Activated gamma-delta T cell treated with Interleukin-2 at 50 U/mL for 16 hours (primary cell): Measurements from ENCODE around the gene KPNB1.

Experiments used
- DNase-seq: peaks from one replicate; pipeline ENCODE4 v3.0.0-alpha.2; 2020

The KPNB1 gene

GRCh38 chr17:47698749-47699535 lies 49.2 kb downstream of the KPNB1 start:
- DNase-seq, result peak; percentile 84

DNA sequence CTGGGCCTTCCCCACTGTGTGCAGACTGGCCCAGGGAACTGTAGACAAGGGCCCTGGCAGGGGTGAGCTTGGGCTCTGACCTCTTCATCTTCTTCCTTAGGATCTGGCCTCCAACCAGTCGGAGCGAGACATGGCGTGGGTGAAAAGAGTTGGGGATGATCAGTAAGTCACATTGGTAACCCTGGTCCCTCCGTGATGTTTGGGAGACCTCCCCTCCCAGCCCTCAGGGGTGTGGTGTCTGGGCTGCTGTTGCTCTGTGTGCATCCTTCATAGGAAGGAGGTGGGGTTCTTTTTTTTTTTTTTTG lies 49.8 kb downstream of the KPNB1 start:
- no peak for DNase-seq

DNA sequence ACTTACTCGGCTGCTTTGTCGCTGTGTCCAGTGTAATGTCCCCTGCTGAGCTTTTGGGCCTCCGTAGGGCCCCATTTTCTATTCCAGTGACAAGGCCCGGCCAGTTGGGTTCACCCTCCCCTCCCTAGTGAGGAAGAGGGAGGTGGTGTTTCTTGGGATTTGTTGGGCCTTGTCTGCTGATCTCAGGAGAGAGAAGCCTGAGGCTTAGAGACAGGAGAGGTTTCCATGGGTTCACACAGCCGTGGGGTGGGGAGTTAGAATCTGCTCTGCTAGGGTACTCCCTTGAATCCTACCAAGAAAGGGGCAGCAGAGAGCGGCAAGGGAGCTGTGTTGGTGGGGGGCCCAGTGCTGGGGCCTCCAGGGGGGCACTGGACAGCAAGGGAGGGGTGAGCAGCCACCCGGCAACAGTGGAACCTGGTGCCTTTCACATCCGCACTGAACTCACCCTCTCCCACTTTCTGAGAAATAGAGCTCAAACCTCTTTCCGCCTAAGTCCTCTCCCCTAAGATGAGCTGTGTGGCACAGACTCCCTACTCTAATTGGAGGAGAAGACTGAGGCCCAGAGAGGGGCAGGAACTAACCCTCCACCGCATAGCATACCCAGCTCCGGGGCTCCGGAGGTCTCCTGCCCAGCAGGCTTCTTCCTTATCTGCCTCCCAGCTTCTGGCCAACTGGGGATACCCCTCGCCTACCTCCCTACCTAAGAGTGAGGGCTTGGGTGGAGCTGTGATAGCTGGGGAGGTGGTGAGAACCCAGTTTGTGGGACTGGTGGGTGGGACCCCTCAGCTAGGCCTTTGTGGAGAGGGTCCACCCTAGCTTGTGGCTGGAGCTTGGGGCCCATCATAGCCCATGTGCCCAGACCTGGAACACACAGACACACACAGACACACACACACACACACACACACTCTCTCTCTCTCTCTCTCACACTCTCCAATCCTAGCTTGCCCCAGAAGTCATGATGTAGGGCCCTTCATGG lies 51.0 kb downstream of the KPNB1 start:
- no peak for DNase-seq

DNA sequence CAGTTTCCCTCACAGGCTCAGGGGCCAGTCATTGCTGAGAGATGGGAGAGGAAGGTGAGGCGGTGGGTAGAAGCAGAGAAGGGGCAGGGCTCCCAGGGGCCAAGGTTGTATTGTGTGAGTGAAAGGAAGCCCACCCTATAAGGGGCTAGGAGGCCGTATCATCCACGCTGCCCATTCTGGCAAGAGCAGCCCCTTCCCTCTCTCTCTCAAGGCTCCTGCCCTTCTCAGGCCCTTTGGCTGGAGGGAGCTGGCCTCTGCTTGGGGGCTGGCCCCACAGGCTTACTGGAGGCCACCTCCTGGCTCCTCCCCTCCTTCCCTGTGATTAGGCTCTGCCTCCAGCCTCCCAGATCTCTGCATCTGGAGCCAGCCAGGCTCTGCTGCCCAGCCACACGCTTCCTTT lies 51.9 kb downstream of the KPNB1 start:
- no peak for DNase-seq

DNA sequence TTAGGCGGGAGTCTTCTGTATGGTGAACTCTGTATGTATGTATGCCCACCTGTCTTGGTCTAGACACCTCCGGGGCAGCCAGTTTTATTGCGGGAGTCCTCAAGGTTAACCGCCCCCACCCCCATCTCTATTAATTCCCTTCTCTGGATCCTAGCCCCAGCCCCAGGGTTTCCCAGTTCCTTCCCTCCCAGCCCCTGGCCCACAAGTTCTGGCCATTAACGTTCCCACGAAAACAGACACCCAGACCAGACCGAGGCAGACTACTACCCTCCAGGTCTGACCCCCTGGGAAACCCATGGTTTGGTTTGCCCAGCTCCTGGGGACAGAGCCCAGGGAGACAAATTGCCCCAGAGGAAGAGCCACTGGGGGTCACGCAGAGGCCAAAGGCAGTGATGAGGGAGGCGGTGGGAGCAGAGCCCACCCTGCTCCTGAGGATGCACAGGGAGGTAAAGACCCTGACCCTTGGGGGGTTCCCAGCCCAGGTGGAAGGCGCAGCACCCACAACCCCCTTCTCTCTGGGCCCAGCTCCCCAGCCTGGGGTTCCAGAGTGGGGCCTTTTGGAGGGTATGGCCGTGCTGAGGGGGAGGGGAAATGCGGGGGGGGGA lies 52.8 kb downstream of the KPNB1 start:
- DNase-seq, result no peak

DNA sequence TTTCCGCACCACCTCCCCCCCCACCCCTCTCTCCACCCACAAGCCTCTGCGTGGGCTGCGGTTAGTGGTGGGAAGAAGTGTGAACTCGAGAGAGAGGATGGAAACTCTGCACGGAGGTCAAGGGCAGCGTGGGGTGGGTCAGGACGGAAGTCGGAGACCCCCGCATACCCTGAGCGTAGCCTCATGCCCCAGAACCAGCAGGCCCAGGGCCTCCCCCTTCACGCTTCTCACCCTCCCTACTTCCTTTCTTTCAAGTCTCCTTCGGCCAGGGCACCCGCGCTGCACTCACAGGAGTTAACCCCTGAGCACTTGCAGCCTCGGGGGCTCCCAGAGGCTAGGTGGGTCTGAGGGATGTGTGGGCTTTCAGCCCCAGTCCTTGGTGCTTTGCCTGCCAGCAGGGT lies 53.5 kb downstream of the KPNB1 start:
- peak; percentile 43 for DNase-seq

DNA sequence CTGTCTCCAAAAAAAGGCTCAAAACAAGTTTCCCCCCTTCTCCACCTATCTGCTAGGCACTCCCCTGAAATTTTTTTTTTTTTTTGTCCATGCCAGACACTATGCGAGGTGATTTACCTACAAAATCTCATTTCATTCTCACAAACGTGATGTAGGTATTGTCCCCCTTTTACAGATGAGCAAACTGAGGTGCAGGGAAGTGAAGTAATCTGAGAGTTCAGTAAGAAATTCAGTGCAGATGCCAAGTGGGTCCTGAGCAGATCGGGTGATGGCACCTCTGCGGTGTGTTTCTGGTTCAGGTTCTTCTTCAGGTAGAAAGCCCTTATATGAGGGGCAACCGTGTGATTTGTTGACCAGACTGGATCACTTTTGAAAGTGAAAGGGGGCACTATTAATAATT lies 54.0 kb downstream of the KPNB1 start:
- no peak for DNase-seq

GRCh38 chr17:47704116-47704515 lies 54.4 kb downstream of the KPNB1 start:
- no peak for DNase-seq

DNA sequence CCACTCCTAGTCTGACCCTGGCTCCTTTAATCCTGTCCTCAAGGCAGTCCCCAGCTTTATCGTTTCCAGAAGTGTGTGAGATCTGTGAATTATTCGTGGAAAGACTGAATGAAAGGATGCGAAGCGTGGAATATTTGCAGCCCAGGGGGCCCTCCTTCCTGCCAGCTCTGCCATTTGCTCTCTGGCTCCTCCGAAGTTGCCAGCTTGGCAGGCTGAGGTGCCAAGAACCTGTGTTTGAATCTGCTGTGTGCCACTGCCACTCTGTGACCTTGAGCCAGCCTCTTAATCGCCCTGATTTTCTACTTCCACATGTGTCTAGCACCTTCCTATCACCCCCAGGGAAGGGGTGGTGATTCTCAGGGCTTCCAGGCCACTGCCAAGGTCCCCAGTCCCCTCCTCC lies 55.0 kb downstream of the KPNB1 start:
- no peak for DNase-seq

DNA sequence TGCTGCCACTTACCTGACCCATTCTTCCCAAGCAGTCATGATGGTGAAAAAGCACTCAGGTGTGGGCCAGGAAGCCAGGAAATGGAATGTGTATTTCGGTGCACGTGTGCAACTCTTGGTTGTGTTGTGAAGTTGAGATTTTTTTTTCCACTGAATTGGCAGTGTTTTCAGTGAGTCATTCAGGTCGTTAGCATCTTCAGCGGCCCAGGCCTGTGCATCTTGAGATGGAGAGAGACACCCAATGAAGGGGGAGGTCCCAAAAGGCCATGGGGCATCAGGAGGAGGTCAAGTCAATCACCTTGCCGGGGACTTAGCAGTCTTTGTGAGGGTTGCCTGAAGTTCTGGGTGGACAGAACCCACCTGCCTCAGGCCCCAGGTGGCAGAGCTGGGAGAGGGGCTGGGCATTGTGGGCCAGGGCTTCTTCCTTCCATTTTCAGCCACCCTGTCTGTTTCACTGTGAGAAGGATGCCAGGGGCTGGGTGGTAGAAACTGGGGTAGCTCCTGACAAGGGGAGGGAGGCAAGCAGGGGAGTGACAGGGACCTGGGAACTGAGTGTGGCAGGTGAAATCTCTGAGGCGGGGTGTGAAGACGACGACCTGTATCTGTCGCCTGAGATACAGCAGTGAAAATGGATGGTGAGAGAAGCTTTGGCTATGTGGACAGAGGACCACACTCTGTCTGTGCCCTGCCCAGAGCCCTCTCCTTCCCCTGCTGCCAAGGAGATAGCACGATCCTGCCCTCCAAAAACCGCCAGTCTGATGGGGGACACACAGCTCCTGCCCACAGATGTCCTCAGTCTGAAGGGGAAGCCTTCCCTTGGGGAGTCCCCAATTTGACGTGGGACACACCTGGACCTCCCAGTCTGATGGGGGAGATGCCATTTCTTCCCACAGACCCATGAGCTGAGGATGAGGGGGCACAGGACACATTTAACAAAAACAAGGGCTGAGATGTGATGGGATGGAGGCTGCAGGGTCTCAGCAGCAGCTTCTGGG lies 56.1 kb downstream of the KPNB1 start:
- DNase-seq, result peak; percentile 46

GRCh38 chr17:47707056-47707804 lies 57.5 kb downstream of the KPNB1 start:
- DNase-seq, result no peak

- no peak for DNase-seq
Observed at GRCh38 chr17:47707884-47708283, 58.2 kb downstream of the KPNB1 start.

DNA sequence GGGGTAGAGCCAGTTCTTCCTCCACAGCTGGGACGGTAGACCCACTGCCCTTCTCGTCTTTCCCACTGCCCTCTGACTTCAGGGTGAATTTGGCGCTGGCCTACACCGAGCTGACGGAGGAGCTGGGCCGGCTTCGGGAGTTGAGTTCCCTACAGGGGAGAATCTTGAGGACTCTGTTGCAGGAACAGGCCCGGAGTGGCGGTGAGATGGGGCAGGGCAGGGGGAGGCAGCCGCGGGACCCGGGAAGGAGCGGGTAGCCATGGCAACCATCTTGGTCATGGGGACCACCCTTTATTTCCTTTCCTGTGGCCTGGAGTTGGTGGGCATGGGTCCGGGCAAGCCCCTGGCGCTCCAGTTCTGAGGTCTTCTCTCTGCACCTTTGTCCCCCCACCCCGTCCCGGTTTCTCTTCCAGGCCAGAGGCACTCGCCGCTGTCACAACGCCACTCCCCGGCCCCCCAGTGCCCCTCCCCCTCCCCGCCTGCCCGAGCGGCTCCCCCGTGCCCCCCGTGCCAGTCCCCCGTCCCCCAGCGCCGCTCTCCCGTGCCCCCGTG lies 58.7 kb downstream of the KPNB1 start:
- DNase-seq, result no peak

GRCh38 chr17:47708864-47709541 lies 59.3 kb downstream of the KPNB1 start:
- no peak for DNase-seq

GRCh38 chr17:47709594-47709993 lies 59.9 kb downstream of the KPNB1 start:
- no peak for DNase-seq

DNA sequence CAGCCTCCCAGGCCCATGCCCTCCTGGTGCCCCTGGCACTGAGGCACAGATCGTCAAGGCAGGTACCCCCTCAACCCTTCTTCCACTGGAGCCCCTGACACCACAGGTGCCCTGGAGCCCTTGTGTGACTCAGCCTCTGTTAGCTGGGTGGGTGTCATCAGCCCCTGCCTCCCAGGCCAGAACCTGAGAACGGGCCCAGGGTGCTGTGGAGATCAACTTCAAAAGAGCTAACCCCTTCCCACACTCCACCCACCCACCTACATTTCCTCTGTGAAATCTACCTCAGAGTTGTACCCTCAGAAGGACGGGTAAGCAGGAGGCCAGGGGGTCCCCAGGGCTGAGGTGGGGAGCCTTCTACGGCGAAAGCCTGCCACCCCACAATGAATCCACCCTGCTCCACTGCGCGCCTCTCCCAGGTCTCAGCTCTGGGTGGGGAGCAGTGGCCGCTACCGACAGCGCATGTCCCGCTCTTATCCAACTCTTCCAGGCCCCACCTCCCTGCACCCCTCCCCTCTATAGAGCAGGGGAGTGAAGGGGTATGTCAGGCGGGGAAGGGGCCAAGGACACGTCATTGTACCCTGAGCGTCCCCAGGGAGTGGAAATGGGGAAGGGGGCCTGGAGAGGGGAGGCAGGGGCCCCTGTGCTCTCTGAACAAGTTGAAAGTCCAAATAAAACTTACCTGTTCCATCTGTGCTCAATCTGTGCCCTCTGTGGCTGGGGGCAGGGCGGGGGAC lies 61.8 kb downstream of the KPNB1 start:
- DNase-seq, result no peak

GRCh38 chr17:47712330-47713023 lies 62.8 kb downstream of the KPNB1 start:
- no peak for DNase-seq

DNA sequence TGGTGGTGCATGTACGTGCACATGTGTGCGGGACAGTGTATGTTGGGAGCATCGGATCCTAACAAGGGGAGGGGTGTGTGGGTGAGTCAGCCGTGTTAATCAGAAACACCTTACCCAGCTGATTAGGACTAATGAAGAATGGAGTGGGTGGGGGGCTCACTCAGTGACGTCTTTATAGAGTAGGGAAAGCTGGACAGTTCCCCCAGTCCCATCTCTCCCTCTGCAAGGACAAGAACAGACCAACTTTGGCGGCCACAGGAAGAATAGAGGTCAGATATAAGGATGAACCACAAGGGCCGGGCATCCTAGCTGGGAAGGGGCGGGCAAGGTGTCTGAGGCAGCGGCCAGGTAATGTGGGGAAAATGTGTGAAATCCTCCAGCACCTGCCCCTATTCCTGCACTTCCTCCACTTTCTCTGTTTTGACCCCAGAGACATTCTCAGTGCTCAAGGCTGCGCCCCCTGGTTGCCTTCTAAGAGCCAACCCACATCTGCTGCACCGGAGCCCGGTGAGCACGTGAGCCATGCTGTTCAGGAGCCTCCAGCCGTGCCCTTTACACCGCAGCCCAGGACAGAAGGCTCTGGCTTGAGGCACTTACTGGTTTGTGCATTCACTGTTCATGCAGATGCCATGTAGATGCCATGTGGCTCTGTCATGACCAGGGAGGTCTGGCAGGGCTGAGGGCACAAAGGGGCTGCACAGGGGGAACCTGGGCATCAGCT lies 64.4 kb downstream of the KPNB1 start:
- no peak for DNase-seq
